Daoy (cell line): ENCODE results near the gene MAN2A1. TPM values are rescaled to one million over a fixed set of nuclear protein-coding genes. Genes with fewer than 3 reads are reported as not detected.
A peak's percentile ranks its signal among the peaks of the same experiment; 100 is the strongest.

Experiments
- DNase-seq: peaks from one replicate; pipeline ENCODE4 v3.0.0-alpha.2; 2015; ENCODE audit warnings: low read depth
- total RNA-seq: library from RNA; depleted of rRNA; stranded (reverse); fragments of >200 nt; shearing (Covaris generic); gene quantifications from 2 replicates; pipeline ENCODE4 v1.2.3, GENCODE V29; 2014; rRNA removed

MAN2A1 gene
- total RNA-seq = 30.9 and 34.2 TPM in 2 replicates

DNA sequence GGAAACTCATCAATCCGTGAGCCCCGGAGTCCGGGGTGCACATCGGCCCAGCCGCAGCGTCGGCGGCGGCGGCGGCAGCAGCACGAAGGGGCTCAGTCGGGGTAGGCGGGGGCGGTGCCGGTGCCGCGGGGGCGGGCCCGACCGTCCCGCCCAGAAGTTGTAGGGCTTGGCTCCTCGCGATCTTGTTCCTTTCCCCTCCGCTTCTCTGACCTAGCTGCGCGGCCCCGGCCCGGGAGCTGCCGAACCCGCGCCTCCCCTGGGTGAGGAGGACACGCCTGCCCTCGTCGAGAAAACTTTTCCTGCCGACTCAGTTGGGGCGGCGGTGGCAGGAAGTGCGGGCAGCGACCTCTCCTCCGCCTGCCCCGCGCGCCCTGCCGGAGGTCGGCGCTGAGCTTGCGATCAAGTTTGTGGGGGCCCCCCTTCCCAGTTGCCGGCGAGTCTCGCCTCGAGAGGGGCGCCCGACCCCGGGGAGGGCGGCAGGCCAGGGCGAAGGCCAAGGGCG is at the start of gene MAN2A1:
TSS of gene MAN2A1 (plus strand) at position 188 of the 502 bp plus-strand sequence. CDS start 491 bp downstream, outside the sequence.
- peak; percentile 82 for DNase-seq

DNA sequence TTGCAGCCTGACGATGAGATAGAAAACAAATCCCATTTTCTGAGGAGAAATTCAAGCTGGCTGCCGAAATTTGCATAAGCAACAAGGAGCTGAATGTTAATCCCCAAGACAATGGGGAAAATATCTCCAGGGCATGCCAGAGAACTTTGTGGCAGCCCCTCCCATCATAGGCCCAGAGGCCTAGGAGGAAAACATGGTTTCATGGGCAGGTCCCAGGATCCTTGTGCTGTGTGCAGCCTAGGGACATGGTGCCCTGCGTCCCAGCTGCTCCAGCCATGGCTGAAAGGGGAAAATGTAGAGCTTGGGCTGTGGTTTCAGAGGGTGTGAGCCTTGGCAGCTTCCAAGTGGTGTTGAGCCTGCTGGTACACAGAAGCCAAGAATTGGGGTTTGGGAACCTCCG is 48.8 kb upstream of the MAN2A1 start:
- no peak for DNase-seq

DNA sequence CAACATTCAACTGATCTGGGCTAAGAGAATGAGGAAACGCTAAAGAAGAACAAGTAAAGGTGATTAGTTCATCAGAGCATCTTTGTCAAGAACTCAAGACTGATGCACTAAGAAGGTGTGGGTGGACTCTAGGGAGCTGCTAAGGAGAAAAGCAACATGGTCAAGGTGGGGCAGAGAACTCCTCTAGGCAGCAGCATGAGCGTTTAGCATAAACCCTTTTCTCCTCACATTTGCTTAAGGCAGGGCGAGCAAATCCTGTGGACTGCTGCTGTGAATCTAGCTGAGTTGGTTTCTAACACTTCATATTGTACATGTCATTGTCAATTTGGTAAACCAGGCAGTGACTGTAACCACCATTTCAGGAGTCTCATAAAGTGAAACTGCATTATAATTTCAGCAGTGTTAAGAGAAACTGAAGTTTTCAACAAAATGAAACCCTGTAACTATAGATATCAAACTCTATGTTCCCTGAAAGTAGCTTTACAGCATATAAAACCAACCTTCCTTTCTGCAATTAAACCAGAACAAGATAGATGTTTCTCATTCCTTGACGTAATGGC is 45.9 kb upstream of the MAN2A1 start:
- DNase-seq = no peak

DNA sequence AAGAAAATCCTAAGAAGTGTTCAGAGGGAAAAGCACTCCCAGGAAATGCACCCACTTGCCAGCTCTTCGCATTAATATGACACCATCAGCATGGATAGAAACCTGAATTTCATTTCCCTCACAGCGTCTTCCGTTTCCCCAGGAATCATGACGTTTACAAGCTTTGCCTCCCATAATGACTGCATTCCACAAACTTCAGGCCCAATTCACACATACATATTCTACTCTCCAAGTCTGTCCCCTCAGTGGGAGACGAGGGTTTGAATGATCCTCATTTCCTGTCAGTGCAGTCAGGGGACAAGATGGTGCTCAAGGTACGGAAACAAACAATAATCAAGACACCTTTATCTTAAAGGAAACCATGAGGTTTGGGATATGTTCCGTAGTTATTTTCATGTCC is 44.9 kb upstream of the MAN2A1 start:
- DNase-seq = no peak

DNA sequence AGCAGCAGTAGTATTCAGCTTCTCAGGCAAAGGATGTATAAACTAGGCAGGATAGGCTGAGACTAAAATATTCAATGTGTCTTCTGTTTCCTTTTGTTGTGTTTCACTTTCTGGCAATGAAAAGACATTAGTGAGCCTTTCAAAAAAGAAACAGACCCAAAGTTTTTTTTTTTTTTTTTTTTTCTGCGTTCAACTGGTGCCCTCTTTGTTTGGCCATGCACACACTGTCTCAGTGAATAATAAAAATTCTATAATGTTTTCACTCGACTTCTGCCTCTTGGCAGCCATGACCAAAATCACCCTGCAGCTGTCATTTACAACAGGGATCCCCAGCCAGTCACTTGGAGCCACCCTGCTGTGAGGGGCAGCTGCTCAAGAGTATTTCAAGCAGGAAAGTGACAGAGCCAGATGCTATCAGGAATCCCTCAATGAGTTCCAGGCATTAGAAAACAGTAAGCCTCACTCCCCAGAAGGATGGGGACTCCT is 44.0 kb upstream of the MAN2A1 start:
- DNase-seq = no peak

DNA sequence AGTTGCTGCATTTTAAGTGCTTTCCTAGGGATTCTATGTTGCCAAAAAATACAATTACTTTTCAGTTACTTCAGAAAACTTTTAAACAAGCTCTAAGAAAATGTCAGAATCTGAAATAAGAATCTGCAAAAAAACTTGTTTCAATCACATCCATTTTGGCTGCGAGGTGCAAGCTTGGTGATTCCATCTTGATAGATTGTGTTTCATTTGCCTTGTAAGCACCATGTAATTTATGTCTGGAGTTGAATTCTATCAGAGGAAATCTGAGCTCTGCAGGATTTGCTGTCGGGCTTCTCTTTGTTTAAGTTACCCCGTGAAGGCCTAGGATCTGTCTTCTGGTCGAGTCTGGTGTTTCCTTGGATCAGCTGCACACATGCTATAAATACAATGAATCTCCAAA is 40.4 kb upstream of the MAN2A1 start:
- no peak for DNase-seq

DNA sequence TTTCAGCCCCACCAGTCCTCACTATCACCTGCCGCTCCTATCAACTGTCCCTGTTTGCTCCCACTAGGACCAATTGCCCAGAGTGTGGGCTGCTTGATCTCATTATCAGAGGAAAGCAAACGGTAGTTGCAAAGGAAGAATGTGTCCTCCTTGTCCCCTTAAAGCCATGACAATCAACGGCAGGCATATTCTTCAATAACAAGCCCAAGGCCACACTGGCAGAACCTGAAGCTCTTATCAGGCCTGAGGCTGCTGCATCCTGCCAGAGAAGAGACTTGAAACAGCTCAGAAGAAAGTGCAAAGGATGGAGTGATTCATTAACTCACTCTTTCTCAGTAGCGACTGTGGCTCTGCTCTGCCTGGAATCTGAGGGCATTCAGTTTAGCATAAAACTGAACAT is 39.2 kb upstream of the MAN2A1 start:
- DNase-seq = no peak

DNA sequence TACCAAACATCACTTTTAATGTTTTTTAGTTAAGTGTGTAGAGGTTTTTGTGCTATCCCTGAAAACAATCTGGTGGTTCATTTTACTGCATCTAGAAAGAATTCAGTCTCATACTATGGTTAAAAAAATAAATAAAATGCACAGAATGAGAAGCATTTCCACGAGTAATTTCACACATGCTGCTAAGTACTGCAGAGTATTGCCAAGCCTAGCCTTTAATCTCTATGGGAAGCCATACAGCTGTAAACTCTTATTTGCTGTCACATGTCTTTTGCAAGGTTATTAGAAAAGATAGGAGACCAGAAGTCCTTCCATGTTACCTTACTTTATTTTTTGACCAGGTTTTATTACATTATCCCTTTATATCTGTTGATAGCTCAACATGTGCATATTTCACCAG is 37.6 kb upstream of the MAN2A1 start:
- DNase-seq = no peak

DNA sequence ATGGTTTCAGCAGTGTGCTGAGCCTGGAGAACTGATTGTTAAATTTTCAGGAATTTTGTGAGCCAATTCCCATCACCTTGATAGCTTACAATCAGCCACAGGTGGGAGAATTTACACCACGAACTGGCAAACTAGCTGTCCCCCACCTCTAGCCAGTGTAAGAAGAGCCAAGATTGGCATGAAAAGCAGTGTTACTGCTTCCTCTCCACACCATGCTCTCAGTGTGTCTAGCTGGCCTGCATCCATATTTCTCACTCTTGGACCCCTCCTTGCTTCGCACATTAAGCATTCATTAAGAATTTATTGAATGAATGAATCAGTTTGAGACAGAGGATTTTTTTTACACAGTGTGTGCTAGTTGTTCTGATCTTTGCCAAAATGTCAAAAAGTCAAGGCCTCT is 36.7 kb upstream of the MAN2A1 start:
- no peak for DNase-seq

DNA sequence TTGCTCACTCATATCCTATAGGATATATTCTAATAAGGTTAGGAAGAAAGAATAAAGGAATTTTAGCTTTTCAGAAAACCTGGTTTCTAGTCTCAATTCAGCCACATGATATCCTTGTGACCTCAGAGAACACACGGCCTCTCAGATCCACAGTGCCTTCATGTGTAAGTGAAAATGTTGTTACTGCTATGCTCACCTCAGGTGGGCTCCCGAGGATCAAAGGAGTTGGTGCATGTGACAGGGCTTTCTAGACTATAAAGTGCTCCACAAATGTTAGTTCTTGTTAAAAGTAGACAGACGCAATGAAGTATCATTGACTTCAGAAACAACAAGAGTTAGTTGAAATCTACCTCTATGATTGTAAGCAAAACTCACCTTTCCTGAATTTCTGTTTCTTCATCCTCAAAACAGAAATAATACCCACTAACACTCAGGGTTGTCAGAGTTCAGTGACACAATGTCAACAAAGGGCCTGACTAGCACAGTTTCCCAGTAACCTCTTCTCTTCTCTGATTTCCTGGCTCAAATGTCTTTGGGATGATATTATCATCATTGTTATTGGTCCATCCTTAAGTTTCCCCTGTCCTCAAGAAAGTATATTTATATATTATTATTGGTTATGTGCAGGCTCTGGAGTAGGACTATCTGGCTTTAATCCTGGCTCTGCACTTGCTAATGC is 36.0 kb upstream of the MAN2A1 start:
- no peak for DNase-seq

DNA sequence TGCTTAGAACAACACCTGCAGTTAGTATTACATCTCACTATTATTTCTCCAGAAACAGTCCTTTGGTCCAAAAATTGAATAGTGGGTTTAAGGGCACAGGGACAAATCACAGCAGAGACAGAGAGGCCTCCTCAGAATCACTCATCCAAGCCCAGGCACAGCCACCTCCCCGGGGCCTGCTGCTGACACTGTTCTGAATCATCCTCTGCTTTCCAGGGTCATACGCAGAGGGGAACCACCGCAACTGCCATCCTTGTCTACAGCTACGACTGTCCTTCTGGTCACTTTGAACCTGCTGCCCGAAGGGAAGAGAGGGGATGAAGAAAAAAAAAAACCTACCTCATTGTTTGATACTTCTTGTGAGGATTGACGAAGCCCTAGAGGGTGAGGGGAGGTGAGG is 35.3 kb upstream of the MAN2A1 start:
- DNase-seq = peak; percentile 76

DNA sequence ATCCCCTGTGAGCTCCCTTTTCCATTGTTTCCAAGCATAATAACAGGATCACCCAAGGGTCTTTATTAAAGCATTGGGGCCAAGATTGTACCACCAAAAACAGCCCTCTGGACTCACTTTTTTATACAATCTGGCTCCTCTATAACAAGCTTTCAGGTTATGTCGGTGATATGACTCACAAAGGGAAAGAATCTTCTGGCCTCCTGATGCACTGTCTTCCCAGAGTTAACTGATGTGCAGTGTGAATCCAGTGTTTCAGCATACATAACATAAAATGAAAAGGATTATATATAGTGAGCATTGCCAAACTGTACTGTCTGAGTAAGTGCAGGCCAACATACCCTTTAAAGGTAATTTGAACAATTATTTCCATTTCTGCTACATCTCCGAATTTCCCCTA is 33.9 kb upstream of the MAN2A1 start:
- peak; percentile 9 for DNase-seq

DNA sequence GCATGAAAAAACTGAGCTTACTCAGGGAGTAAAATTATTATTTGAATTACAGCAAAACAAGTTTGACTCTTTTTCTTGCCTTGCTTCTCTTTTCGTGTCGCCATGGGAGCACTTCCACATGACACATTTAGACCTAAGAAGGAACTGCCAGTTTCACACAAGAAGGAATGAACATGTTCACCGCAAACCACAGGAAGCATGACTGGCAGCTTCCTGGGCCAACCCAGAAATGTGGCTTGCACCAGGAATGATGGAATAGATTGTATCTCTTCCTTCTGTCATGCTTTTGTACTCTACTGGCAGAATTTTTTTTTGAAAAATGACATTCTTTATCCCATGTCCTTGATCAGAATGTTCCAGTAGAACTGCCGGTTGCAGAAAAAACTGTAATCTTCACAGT is 32.9 kb upstream of the MAN2A1 start:
- DNase-seq = peak; percentile 95

DNA sequence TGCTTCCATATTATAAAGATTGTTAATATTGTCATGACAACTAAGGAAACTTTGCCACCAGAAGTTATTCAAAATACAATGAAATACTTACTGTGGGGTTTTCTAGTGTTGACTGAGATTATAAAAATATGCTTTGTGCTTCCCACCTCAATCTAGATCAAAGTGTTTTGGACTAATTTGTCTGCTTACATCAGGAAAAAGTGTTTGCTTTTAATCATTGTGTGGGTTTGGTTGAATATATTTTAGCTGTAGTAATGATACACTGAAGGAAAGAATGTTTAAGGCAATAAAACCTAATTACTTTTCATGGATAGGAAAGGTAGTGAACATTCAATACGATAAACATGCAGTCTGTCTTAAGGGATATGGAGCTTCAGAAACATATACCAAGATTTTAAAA is 29.8 kb upstream of the MAN2A1 start:
- no peak for DNase-seq

DNA sequence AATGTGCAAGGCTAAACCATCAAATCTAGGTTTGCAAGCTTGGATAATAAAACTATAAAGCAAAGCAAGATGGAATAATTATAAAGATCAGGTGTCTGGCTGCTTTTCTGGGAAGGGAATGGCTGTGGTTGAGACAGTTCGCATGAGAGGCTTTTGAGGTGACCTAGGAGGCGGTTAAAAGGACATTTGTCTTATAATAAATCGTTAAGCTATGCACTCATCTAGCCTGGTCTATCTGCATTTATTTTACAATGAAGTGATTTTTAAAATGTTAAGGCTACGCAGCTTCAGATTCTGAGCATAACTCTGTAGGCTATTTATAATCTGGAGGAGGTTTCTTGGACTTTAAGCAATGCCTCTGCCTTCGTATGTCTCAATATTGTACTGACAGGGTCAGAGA is 29.4 kb upstream of the MAN2A1 start:
- no peak for DNase-seq

DNA sequence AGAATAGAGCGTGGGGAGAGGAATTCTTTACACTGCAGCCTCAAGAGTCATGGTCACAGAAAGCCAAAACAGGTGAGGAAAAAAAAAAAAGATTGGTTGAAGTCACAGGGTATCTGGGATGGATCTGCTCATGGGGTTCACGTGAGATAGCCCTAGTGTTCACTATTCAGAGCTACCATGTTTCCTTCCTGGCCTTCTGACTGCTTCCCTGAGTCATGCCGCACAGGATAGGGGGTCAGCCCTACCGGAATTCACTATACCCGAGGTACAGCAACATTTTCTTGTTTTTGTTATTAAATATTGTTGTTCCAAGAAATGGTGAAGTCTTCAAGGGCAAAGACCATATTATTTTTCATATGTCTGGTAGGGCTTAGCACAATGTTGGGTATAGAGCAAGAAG is 21.5 kb upstream of the MAN2A1 start:
- DNase-seq = no peak

DNA sequence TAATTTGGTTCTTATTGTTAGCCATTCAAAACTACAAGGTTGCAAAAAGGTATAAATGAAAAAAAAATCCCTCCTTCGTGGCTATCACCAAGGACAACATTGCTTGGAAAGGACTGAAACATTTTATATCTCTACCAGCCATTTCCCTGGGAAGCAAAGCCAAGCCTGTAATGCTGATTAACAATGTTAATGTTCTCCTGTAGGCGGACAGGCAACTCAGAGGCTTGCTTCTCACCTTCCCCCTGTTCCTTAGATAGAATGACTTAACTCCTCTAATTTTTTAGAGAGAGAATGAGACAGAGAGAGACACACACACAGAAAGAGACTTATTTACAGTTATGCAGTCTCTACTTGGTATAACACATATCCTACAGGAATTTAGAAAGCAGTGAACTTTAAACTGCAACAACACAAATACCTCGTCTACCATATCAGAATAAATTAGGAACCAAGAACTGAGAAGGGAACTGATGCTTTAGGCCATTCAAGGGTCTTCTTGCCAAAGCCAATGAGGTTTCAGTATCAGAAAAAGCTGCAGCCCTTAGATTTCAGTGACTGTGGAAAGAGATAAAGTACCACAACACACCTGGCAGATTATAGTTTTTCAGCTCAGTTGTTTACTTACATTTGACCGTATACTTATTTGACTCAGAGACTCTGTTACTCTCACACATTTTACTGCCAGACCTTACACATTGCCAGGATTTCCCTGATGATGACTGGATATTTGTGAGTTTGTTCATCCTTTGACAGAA is 20.9 kb upstream of the MAN2A1 start:
- DNase-seq = no peak

DNA sequence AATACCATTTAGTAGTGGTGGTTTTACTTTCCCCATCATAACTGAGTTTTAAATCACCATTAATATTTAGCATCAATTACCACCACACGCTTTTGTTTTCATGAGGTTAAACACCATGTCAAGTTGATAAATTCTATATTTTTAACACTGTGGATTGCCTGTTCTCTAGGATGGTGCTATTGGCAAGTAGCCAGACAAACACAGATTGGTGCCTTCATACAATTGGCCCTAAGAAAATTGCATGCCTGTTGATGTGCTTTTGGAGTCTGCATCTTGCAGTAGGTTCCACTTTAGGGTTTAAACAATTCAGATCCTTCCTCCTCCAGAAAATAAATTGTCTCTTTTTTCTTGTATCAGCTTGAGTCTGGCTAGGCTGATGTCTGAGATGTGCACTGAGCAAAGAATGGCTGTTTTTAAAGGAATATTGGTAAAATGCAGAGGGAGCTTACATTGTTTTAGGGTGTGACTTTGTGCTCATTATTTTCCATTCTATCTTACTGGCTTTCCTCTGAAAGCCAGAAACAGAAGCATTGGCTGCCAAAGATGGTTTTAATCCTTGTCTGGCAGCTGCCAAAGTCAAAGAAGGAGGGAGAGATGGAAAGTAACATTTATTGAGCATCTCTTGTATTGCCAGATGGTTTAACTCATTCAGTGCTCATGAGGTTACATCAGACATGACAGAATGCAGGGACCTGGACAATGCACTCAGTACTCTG is 19.6 kb upstream of the MAN2A1 start:
- no peak for DNase-seq

DNA sequence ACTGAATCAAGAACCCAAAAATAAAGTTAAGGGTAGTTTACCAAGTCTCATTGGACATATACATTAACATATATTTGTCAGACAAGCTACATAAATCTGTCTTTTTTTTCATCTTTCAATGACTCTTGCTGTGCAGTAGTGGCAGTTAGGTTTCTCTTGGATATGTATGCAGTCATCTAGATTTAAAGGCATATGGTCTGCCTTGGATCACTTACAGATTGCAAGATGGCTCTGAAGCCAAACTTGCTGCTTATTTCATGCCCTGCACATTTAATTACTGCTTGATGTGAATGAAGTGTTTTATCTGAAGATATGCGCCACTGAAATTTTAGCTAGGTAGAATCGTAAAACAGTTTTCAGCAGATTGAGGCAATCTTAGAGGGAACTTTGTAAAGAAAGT is 18.6 kb upstream of the MAN2A1 start:
- DNase-seq = no peak

DNA sequence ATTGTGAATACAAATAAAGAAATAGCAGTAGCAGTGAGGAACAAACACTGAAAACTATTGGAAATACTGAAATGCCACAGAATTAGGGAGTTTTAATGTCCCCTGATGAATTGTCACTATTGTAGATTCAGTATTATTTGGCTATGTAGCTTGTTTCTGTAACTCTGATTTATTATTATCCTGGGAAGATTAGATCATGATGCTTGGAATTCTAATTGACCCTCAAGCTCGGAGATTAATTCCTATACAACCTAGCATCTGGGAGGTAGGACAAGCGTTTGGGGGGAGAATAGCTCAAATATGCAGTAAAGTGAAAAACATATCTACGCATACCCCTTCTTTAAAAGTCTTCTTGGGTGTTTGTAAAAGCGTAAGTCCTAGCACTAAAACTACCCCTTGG is 15.1 kb upstream of the MAN2A1 start:
- no peak for DNase-seq

DNA sequence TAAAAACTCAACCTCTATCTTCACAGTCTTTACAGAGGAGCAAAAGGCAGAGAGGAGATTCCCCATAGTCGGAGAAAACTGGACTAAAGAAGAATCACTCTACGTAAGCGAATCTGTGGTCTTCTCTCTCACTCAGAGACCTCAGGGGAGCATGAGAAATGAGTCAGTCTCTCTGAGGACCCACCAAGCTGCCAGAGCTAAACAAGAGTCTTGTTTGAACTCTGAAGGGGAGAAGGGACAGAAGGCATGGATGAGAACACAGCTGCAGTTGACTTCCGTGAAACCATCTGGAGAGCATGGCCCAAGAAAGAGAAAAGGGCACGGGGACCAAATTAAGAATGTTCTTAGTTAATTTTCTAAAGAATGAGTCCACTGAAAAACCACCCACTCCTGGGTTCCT is 12.8 kb upstream of the MAN2A1 start:
- no peak for DNase-seq

DNA sequence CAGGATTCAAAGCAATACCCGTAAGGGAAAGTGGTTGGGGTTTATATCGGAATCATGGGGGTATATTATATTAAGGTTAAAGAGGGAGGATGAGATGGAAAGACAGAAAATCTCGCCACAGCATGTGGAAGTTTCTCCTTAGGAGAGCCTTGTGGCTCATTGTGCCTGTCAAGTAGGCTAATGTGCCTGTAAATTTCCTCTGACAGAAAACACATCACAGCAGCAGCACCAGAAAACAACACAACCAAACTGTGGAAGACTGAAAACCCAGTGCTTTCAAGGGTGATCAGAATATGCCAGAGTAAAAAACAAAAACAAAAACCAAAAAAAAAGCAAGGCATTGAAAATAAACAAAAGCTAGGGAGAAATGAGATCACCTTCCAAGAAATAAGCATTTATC is 11.3 kb upstream of the MAN2A1 start:
- no peak for DNase-seq
